SK-N-MC (cell line): ENCODE data around the gene SH2D2A.

Source experiments
- EZH2 ChIP-seq: fragments of 200-600 bp; sonication (generic); IDR thresholded peaks from one replicate; pipeline ENCODE4 v1.6.1; 2017; ENCODE audit warnings: antibody characterized with exemption
- FOXP2 ChIP-seq: optimal IDR thresholded peaks from 2 replicates; pipeline ENCODE3; 2011; ENCODE audit warnings: mild to moderate bottlenecking, moderate library complexity; ENCODE audit not compliant: insufficient read depth; ENCODE audit errors: extremely low read length, control extremely low read depth
- POLR2AphosphoS5 ChIP-seq: IDR thresholded peaks from 2 replicates; pipeline ENCODE4 v1.6.1; 2012; ENCODE audit warnings: mild to moderate bottlenecking, low read depth, low read length, borderline replicate concordance

DNA sequence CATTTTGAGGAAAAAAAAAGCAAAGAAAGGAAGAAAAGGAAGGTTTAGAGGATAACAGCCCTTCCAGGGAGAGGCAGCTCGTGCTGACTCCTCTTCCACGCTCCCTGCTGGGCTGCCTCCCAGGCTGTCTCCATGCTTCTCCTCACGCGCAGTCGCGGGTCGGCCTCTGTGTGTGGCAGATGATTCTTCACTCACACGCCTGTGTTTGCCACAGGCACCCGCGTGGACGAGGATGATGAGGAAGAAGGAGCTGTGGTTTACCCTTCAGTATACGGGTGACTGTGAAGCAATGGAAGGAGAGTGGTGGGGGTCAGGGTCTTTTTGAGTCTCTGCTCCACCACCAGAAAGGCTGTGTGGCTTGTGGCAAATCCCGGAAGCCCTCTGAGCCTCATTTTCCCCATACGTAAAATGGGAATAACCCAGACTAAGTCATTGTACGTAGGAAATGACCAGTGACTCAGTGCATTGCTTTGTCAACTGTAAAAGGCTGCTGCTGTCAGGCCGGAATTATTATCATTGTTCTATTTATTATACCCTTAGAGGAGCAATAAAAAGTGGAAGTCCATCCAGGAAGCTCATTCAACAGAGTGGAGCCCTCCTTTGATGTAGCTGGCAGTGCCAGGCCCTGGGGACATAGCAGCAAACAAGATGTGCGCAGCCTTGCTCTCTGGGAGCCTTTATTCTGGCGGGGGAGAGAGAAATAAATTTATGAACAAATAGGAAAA lies 11.9 kb upstream of the SH2D2A start:
- TF ChIP-seq EZH2, result no peak
- TF ChIP-seq FOXP2, result no peak
- no peak for TF ChIP-seq POLR2AphosphoS5
